Activated CD8-positive, alpha-beta T cell treated with anti-CD3 and anti-CD28 coated beads for 36 hours (primary cell): Measurements from ENCODE around the gene IYD. TPM values are rescaled to one million over a fixed set of nuclear protein-coding genes. Genes with fewer than 3 reads are reported as not detected.

Experiments
- ATAC-seq: fragments of 200-7000 bp; cut with Tn5 transposase; one replicate; pipeline ENCODE4 v1.10.0; 2021; ENCODE audit warnings: mild to moderate bottlenecking, moderate library complexity
- CTCF ChIA-PET: fragments of 350-600 bp; sonication (Branson Sonifier 250); formaldehyde crosslinking; loops from one replicate; lab custom pipeline; 2021; ENCODE audit warnings: antibody characterized with exemption; lab: Charles Lee
- POLR2A ChIA-PET: fragments of 350-600 bp; sonication (Branson Sonifier 250); formaldehyde crosslinking; loops from one replicate; lab custom pipeline; 2021; ENCODE audit warnings: antibody characterized with exemption; lab: Charles Lee
- DNase-seq: peaks from one replicate; pipeline ENCODE4 v3.0.0-alpha.2; 2020
- H3K27ac Mint-ChIP-seq: one replicate; pipeline ENCODE4 v1.8.0; 2021; ENCODE audit warnings: mild to moderate bottlenecking, mixed read lengths
- H3K27me3 Mint-ChIP-seq: one replicate; pipeline ENCODE4 v1.8.0; 2021; ENCODE audit warnings: mixed read lengths
- H3K36me3 Mint-ChIP-seq: one replicate; pipeline ENCODE4 v1.8.0; 2021; ENCODE audit warnings: low read depth, mixed read lengths
- H3K4me1 Mint-ChIP-seq: one replicate; pipeline ENCODE4 v1.8.0; 2021; ENCODE audit warnings: low read depth, mixed read lengths
- H3K4me3 Mint-ChIP-seq: one replicate; pipeline ENCODE4 v1.8.0; 2021; ENCODE audit warnings: mild to moderate bottlenecking, moderate library complexity, mixed read lengths
- H3K9me3 Mint-ChIP-seq: one replicate; pipeline ENCODE4 v1.8.0; 2021; ENCODE audit warnings: mixed read lengths
- CTCF ChIP-seq: fragments of 200-600 bp; IDR thresholded peaks from one replicate; pipeline ENCODE4 v1.8.0; 2022; ENCODE audit warnings: antibody characterized with exemption, mild to moderate bottlenecking
- intact Hi-C: fragments of 100-400 bp; cut with micrococcal nuclease; formaldehyde crosslinking; loops from one replicate; pipeline ENCODE4 v1.10.0; 2022
- total RNA-seq, 2 experiments: library from RNA; stranded (reverse); gene quantifications; one replicate each; pipeline ENCODE4 v1.2.3, GENCODE V29; 2021

The IYD gene
- total RNA-seq, 2 experiments from 2014 or later = not detected

GRCh38 chr6:150451807-150452427 lies 83.1 kb downstream of the IYD start:
- Mint-ChIP-seq H3K27ac (no peak overlapping the region), H3K36me3 (no peaks in the 10 kb centered on the region), H3K4me1 (no peaks in the 10 kb centered on the region), H3K9me3 (no peaks in the 10 kb centered on the region), H3K27me3 (no peaks in the 10 kb centered on the region), H3K4me3 (no peak overlapping the region)
- ChIA-PET CTCF (interaction anchor here (1.0 kb wide), 1 partner anchor 234 kb away, joined by 3 read pairs; no protein-coding TSS in a partner anchor), POLR2A (interaction anchor here (0.6 kb wide), 1 partner anchor 339 kb away, joined by 3 read pairs; no protein-coding TSS in a partner anchor)
- ATAC-seq (no peak), DNase-seq (no peak)
- intact Hi-C loops = no loop called here
- TF ChIP-seq CTCF = no peak

- H3K36me3 Mint-ChIP-seq = no peaks in the 10 kb centered on the region
- H3K4me1 Mint-ChIP-seq = no peaks in the 10 kb centered on the region
- H3K9me3 Mint-ChIP-seq = no peaks in the 10 kb centered on the region
- ATAC-seq = no peak
- H3K27me3 Mint-ChIP-seq = no peaks in the 10 kb centered on the region
- TF ChIP-seq CTCF = no peak
- H3K4me3 Mint-ChIP-seq = no peak overlapping the region
- intact Hi-C loops = no loop called here
- no peak overlapping the region for H3K27ac Mint-ChIP-seq
- ChIA-PET POLR2A (interaction anchor here (0.6 kb wide), 1 partner anchor 340 kb away, joined by 3 read pairs; no protein-coding TSS in a partner anchor), CTCF (interaction anchor here (1.0 kb wide), 1 partner anchor 233 kb away, joined by 3 read pairs; no protein-coding TSS in a partner anchor)
- DNase-seq = no peak
Observed at GRCh38 chr6:150452428-150453243, 83.8 kb downstream of the IYD start.

GRCh38 chr6:150453357-150453756 lies 84.5 kb downstream of the IYD start:
- Mint-ChIP-seq H3K4me1 (no peaks in the 10 kb centered on the region), H3K27me3 (no peaks in the 10 kb centered on the region), H3K4me3 (no peak overlapping the region), H3K36me3 (no peaks in the 10 kb centered on the region), H3K9me3 (no peaks in the 10 kb centered on the region), H3K27ac (no peak overlapping the region)
- intact Hi-C loops = no loop called here
- no peak for ATAC-seq
- TF ChIP-seq CTCF = no peak
- POLR2A ChIA-PET = no interaction called here
- DNase-seq = no peak
- CTCF ChIA-PET = no interaction called here

Other genes with a start within 250 kb of the IYD start
- gene PPP1R14C, start 226.0 kb upstream of the IYD start, total RNA-seq = under 1 TPM; 0.65 to 0.86 TPM
- 1 to 10 TPM; 4.2 to 4.8 TPM for gene PLEKHG1, start 230.9 kb downstream of the IYD start, total RNA-seq